GM15510 (cell line): ENCODE data around the gene DYNC2H1.

Experiments
- POLR2A ChIP-seq: IDR thresholded peaks from 3 replicates; pipeline ENCODE4 v1.6.1; 2011; ENCODE audit warnings: borderline replicate concordance; ENCODE audit not compliant: insufficient read length; ENCODE audit errors: extremely low read depth

DYNC2H1 gene

DNA sequence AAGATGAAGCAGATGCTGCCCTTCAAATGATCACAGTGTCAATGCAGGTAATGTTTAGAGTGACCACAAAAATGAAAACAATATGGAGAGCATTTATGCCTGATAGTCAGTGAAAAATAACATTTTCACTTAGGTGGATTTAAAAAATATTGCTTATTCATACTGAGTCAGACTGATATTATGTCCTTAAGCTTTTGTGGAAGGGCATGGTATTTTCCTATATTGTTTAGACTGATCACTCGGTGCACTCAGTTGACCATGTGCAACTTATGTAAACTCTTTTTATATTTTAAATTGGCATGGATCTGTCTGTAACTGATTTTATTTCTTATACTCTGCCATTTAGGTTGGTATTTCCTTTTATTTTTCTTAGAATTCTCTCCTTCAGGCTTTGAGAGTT, 106.6 kb downstream of the DYNC2H1 start:
- TF ChIP-seq POLR2A = no peak

DNA sequence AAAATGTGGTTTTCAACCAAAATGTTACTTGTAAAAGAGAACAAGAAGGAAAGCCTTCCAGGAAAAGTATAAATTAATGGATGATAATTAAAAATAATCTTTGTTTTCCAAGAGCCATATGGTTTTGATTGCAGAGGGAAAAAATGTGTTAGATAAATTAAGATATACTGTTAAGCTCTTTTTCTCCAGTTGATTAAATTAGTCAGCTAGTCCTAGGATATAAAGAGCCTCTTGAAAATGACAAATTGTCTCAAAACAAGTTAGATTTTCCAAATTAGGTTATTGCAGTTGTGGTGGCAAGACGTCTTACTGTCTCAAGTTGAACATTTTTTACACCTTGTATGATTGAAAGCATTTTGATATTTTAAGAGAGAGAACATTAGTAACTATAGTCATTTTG, 110.9 kb downstream of the DYNC2H1 start:
- TF ChIP-seq POLR2A = no peak

DNA sequence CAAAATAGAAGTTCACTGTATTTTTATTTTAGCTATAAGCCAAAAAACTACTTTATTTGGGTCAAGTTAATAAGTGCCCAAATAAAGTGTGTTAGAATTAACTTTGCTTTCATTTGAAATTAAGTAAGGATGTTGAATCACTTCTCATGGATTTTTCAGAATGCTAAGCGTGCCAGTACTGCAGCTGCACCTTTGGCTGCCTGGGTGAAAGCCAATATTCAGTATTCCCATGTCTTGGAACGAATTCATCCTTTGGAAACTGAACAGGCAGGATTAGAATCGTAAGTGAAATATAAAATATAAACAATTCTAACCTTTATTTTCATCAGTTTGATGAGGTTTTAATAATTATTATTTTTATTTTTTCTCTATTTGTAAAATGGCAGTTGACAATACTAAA, 113.6 kb downstream of the DYNC2H1 start:
- no peak for TF ChIP-seq POLR2A

DNA sequence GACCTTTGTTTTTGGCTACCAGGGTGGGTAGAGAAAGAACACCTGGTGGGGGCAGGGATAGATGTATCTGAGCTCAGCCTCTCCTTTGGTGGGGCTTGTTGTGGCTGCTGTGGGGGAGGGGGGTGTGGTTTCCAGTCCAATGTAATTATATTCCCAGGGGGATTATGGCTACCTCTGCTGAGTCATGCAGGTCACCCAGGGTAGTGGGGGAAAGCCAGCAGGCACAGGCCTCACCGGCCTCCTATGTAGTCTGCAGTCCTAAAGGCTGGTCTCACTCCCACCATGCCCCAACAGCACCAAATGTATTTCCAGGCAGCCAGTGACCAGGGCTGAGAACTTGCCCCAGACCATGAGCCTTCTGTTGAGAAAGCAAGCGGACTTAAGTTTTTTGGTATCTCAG, 119.6 kb downstream of the DYNC2H1 start:
- TF ChIP-seq POLR2A = no peak

DNA sequence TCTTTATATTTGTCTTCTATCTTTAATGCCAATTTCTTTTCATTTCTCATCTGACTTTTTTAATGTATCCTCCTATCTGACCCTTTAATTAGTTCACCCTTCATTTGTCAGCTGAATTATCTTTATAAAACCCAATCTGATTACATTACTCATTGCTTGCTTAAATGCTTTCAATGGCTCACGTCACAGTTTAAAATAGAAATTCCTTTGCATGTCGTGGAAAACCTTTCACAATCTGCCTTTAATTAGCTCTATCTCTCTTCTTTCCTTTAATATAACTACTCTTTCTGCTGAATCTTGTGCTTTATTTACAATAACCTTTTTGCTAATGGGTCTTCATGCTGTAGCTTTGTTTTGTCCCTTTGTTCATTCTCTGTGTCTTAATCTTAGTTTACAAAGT, 125.7 kb downstream of the DYNC2H1 start:
- TF ChIP-seq POLR2A = no peak

DNA sequence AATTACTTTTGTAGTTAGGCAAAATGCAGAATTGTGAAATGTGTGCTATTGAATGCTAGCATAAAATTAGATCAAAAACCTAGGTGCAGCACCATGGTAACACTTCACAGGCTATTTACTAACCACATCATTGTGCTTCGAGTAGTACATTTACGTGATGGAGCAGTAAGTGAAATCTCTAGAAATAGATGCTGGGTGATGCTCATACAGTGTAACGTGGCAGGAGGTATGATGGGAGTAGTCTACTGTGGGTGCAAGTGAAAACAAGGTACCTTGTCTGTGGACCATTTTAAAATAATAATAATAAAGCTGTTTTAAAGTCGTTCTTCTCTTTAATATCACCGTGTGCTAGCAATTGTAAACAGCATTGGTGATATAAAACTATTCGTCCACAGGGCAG, 132.3 kb downstream of the DYNC2H1 start:
- no peak for TF ChIP-seq POLR2A

DNA sequence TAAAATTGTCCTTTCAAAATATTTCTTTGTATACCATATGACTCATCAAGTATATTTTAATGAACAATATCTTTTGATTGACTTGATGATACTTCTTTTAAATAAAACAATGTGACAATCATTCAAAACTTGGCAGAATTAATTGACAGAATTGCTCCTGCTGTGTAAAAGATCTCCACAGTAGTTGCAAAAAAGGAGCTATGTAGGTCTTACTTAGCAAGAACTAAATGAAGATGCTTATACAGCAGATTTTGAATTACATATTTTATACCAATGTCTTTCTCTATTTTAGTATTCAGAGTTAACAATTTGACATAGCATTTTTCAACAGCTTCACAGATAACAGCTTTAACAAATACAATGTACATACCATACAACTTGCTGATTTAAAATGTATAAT, 144.9 kb downstream of the DYNC2H1 start:
- no peak for TF ChIP-seq POLR2A

DNA sequence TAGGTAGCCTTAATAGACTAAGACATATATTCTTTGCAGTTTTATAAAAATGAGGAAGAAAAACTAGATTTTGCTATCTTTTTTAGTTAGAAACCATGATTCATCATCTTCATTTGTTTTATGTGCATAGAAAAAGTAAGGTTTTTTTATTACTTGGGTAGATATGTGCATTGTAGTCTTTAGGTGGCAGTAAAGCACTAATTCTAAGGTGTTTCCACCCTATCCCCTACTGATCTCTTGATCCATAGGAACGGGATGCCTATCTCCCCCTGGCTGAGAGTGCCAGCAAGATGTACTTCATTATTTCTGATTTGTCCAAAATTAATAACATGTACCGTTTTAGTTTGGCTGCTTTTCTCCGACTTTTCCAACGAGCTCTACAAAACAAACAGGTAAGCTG, 148.1 kb downstream of the DYNC2H1 start:
- no peak for TF ChIP-seq POLR2A

DNA sequence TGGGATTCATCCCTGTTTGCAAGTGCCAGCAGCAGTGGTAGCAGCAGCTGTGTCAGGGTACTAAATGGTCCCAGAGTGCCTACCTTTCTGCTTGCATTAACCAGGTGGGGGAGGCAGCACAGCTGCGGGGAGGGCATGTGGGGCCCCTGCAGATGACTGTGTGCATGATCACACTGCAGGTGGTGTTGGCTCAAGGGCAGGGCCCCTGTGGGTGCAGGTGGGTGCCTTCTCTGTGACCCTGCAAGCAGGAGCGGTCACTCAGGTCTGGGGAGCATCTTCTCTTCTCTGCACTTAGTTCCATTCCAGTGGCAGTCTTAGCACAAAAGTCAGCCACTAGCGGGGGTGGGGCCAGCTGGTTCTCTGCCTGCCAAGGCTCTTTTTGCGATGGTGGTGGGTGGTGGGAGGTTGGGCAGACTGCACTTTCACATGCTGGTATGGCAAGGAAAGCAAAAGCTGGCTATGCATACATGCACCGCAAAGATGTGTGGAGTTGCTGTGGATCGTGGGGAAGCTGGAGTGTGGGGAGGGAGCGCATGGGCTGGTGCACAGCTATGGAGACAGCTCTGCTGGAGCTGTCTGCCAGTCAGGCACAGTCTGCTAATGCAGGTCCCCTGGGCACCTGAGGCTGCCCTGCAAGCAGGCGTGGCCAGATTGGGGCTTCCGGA, 157.1 kb downstream of the DYNC2H1 start:
- no peak for TF ChIP-seq POLR2A

DNA sequence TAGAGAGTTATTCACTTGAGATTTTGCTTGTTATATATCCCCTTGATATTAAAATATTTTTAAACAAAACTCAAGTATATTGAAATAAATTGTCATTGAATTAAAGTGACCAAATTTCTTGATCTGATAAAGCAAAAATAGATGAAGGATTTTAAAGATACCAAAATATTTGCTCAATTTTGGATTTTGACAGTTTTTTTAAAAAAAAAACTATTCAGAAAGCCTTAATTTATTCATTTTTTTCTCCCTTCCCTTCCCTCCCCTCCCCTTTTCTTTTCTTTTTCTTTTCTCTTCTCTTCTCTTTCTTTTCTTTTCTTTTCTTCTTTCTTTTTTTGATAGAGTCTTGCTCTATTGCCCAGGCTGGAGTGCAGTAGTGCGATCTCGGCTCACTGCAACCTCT, 163.7 kb downstream of the DYNC2H1 start:
- TF ChIP-seq POLR2A = no peak

DNA sequence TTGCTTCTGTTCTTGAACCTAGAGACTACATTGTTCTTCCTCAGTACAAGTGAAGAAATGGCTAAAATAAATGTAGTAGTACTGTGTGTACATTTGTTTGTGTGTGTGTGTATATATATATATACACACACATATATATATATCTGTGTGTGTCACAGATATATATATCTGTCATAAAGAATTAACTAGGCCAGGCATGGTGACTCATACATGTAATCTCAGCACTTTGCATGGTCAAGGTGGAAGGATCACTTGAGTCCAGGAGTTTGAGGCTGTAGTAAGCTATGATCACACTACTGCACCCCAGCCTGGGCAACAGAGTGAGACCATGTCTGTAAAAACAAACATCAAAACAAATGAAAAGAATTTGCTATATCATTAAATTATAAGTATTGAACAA, 164.8 kb downstream of the DYNC2H1 start:
- no peak for TF ChIP-seq POLR2A

DNA sequence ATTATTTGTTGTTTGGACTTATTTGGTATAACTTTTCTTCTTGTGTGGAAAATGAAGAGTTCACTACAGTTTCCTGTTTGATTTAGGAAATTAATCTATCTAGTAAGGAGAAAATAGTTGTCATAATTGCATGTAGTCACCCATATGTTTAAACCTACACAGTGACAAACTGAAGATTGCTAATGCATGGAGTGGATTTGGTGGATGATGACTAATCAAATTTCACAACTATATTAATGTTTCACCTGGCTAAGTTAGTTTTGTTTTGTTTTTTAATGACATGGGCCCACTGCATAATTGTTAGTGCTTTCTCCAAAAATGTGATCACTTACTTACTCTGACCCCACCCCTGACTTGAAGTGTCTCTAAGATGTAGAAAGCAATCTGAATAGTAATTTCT, 170.6 kb downstream of the DYNC2H1 start:
- no peak for TF ChIP-seq POLR2A

DNA sequence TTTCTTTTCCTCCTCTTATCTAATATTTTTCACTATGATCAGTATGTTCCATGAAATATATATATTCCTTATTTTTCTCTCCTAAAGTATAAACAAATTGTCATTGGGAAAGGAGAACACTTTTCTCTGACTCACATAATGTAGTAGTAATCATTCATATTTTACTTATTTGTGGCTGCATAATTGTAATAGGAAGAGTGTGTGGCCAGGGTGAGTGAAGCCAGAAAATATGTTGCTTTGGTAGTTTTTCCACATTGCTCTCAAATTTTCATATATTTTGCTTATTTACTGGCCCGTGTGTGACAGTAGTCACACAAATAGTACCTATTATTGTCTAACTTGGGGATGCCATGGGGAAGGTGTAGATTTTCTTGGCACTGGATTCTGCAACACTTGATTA, 172.1 kb downstream of the DYNC2H1 start:
- no peak for TF ChIP-seq POLR2A

DNA sequence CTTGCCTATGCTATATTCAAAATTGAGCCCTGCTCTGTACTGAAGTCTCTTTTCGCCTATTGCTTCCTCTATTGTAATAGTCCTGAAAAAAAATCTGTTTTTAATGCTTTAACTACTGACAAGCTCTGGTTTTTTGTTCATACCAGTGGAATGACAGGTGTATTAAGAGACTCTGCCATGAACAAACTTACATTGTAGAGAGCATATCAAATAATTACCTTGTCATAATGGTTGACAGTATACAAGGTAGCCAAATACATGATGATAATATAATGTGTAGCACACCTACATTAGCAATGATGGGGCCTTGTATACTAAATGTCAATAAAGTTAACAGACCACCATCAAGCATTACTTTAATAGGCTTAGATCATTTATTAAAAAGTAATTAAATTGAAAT, 175.0 kb downstream of the DYNC2H1 start:
- no peak for TF ChIP-seq POLR2A

DNA sequence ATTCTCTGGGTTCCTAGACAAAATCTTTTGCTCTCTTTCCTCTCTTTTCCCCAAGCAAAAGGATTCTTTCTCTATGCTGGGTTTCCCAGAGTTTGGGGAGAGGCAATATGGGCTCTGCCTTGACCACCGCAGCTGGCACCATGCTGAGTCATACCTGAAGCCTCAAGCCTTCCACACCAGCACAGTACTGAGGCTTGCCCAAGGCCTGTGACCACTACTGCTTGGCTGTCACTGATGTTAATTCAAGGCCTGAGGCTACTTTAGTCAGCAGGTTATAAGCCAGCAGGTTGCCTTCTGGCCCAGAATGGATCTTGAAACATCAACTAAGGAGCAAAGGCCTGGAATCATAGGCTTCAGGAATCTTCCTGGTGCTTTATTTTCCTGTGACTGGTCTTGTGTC, 185.3 kb downstream of the DYNC2H1 start:
- TF ChIP-seq POLR2A = no peak

DNA sequence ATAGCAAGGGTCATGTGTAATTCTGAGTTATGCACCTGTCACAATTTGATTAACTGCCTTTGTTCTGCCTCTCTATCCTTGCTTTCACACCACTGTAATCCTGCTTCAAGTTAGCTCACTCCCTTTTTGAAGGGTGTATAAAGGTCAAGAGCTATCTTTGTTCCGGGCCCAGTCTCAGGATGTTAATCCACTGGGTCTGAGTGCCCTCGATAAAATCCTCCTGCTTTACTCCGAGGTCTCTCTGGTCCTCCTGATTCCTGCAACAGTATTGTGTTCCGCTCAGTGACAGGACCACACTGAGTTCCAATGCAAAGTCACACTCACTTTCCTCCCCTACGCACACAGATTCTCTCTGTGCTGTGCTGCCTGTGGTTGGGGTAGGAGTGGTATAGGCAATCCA, 186.5 kb downstream of the DYNC2H1 start:
- no peak for TF ChIP-seq POLR2A

DNA sequence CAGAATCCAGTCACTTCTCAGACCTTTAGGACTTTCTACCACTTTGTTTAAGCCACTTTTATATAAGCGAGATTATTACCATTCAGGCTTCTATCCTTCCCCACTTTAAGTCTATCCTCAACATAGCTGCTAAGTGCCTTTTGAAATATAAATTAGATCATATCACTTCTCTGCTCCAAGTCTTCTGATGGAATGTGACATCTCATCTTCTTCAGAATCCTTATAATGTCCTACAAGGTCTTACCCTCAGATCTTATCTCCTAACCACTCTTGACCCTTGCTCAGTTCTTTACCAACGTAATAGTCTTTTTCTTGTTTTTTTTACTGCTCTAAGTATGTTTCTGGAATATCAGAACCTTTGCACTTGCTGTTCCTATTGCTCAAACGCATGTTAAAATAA, 188.7 kb downstream of the DYNC2H1 start:
- TF ChIP-seq POLR2A = no peak
